ENCODE measurements around the gene MT1G.
"Not testable (repeated sequence)": the region's sequence is repeated elsewhere in the genome, so short reads cannot be mapped to it uniquely, and the experiment has no call there.

The MT1G gene

GRCh38 chr16:56670620-56670934, 2.7 kb upstream of the MT1G start:
- H3K4me3 ChIP-seq (ENCODE audit: control insufficient read depth, low read depth, low read length), result no peak overlapping the region
- DNase-seq (ENCODE audit: low read depth), result no peak
- TF ChIP-seq CTCF (conservative IDR thresholded peaks at IDR 0.05; ENCODE audit: control insufficient read depth, insufficient read depth, low read depth, low read length), result no peak

DNA sequence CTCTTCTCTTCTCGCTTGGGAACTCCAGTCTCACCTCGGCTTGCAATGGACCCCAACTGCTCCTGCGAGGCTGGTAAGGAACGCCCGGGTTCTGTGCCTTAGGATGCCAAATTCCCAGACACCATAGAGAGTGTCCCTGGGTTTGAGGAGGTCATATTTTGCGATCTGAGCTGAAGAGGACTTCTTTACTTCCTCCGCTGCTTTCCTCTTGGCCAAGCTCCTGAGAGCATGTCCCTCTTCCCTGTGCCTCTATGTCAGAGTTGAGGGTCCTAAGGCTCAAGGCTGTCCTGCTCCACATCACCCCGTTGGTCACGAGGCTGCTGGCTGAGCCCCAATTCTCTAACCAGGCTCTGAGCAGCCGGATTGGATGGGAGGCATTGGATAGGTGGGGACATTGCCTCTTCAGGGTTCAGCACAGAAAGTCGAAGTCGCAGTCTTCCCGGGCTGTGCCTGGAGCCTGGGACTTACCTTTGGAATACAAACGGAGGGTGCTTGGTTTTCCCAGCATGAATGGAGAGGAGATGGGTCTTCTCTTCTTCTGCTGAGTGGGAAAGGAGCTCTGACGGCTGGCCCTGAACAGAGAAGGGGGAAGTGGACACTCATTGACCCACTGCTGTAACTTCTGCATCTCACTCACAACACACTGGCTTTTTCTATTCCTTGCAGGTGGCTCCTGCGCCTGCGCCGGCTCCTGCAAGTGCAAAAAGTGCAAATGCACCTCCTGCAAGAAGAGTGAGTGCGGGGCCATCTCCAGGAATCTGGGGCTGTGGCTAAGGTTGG, 2.2 kb upstream of the MT1G start:
- no peak for TF ChIP-seq CTCF (conservative IDR thresholded peaks at IDR 0.05; ENCODE audit: control insufficient read depth, insufficient read depth, low read depth, low read length)
- H3K4me3 ChIP-seq (ENCODE audit: control insufficient read depth, low read depth, low read length), result no peak overlapping the region
- DNase-seq (ENCODE audit: low read depth), result no peak

- no peak within 1 kb of the TSS for H3K4me3 ChIP-seq (ENCODE audit: control insufficient read depth, low read depth, low read length)
- no peak for TF ChIP-seq CTCF (conservative IDR thresholded peaks at IDR 0.05; ENCODE audit: control insufficient read depth, insufficient read depth, low read depth, low read length)
- no peak for DNase-seq (ENCODE audit: low read depth)
These were observed 1.4 kb upstream of the MT1G start, which contains the start of gene MT1H for GRCh38 chr16:56669005-56669839. Gene MT1H (plus strand): TSS chr16:56669814. CDS start chr16:56669885, 71 bp downstream.

GRCh38 chr16:56665286-56666261, 2.3 kb downstream of the MT1G start:
- DNase-seq (ENCODE audit: low read depth), result not testable (repeated sequence)

DNA sequence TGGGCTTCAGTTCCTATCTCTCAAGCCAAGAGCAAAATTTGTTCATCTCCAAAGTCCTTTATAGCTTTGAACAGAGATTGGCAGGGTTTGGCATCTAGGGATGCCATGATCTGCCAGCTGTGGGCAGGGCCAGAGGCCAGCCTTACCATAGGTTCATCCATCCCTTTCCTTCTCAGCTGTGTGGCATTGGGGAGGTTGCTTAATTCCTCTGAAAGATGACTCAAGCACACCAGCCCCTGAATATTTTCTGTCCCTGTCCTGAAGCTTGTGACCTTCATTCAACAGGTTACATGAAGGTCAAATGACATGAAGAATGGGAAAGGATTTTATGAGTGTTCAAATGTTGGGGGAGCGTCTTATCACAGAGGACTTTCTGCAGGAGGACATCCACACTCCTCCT, 3.4 kb downstream of the MT1G start:
- no peak for DNase-seq (ENCODE audit: low read depth)
- no peak for TF ChIP-seq CTCF (conservative IDR thresholded peaks at IDR 0.05; ENCODE audit: control insufficient read depth, insufficient read depth, low read depth, low read length)
- H3K4me3 ChIP-seq (ENCODE audit: control insufficient read depth, low read depth, low read length), result no peak overlapping the region

More at GRCh38 chr16:56665286-56666261, 2.3 kb downstream of the MT1G start:
- not testable (repeated sequence) for H3K4me3 ChIP-seq (ENCODE audit: control insufficient read depth, low read depth, low read length)

DNA sequence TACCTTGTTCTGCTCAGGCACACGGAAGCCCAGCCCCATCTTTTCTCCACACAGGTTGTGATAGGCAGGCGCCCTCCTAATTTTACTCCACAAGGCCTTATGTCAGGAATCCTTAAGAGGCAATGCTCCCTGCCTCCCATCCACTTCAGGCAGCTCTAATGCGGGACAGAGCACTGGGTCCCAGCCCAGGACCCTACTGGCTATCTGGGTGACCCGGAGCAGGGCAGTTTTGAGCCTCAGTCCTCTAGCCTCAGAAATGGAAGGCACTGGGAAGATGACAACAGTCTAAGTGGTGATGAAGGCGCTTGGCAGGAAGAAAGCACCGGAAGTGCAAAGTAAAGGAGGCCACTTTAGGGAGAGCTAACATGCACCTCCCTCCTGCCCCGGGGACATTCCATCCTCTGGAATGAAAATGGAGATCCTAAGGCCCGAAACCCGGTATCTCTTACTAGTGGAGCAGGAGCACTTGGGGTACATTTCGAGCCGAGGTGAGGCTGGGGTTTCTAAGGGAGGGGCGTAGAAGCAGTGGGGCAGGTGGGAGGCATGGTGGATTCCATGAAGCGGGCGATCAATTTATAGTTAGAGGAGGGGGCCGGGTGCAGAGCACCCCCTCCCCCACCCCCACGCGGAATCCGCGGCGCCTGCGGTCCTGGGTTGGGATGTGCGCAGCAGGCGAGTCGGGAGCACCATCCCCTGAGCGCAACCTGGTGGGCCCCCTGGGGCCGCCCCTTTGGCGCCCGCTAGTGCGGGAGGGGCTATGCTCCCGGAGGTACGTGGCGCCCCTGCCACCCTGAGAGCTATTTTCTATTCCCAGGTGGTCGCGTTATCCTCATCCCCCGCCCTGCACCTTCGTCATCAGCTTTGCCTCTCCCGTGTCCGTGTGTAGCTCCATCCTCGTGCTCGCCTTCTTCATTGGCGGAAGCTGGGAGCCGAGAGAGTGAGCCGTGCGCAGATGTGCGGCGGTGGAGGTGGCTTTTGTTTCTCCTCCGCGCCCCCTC, 5.2 kb downstream of the MT1G start:
- no peak for DNase-seq (ENCODE audit: low read depth)
- no peak for TF ChIP-seq CTCF (conservative IDR thresholded peaks at IDR 0.05; ENCODE audit: control insufficient read depth, insufficient read depth, low read depth, low read length)
- no peak overlapping the region for H3K4me3 ChIP-seq (ENCODE audit: control insufficient read depth, low read depth, low read length)
